ENCODE data around the gene AOAH.

Gene AOAH

GRCh38 chr7:36626111-36626510 is 98.2 kb downstream of the AOAH start:
- no peak for DNase-seq

DNA sequence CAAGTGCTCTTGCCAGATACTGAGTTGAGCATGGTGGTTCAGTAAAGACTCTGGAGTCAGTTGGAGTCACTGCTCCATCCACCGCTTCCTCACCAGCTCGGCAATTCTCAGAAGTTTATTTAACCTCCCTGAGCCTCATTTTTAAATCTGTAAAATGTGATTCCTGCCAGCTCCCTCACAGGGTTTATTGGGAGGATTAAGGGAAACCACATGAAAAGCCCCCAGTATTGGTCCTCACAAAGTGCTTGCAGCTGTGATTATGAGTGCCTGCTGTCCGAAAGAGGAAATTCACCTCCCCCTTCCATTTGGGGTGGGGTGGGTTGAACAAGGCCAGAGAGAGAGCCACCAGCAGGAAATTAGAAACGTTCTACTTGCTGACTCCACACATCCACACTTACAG is 99.0 kb downstream of the AOAH start:
- DNase-seq = no peak

DNA sequence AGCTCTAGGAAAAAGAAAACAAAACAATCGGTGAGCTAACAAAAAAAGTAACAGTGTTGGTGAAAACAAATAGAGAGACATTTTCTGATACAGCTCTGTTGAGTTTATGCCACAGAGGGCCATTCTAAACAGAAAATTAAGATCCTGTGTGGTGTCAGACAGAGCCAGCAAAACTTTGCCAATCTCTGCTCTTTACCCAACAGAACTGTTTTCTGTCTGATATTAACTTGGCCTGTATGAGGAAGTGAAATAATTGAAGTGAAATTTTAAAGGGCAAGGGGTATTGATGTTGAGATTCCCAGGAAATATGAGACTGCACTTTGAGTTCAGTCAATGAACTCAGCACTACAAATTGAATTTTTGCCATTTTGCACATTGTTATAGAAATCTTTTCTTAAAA is 101.0 kb downstream of the AOAH start:
- no peak for DNase-seq

- no peak for DNase-seq
Measured at GRCh38 chr7:36621396-36621795, 102.9 kb downstream of the AOAH start.

GRCh38 chr7:36620166-36620708 is 104.1 kb downstream of the AOAH start:
- DNase-seq = no peak

GRCh38 chr7:36617408-36617807 is 106.9 kb downstream of the AOAH start:
- no peak for DNase-seq

- no peak for DNase-seq
Measured at GRCh38 chr7:36615852-36616540, 108.3 kb downstream of the AOAH start.

DNA sequence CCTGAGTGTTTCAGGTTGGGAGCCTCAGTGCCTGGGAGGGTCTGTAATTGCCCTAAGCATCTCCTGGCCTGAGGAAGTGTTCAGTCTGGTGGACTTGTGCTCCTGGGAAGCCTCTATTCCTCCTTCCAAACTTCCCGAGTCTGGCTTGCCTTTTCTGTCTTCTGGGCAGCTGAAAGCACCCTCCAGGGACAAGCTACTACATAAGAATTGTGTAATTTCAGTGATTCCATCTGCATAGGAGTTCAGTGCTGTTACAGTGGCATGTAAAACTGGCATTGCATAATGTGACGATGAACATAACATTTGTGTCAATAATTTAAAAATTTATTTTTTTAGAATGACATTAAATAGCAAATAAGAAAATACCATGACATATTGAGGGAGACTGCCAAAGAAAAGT is 109.3 kb downstream of the AOAH start:
- no peak for DNase-seq

DNA sequence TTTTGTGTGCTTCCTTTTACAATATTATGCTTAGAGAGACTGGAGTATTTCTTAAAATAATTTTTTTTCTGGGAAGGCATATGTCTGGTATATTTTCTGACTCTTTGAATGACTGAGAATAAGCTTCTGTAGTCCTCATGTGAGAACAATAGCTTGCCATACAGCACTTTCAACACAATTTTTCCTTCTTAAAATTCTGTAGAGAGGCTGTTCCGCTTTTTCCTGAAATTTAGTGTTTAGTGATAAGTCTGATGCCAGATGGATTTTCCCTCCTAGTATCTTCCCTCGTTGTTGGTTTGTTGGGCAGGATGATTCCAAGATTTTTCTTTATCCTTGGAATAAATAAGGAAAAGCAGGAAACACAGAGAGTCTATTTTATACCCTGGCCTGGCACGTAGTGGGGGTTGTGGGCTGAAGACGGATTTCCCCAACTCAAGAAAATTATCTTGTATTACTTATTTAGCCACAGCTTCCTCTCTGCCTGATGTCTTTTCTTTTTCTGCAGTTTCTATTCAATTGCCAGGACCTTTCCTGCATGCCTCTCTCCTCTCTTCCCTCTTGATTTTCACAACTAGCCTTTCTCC is 111.2 kb downstream of the AOAH start:
- DNase-seq = peak; percentile 29

- DNase-seq = no peak
Measured at GRCh38 chr7:36611703-36612102, 112.6 kb downstream of the AOAH start.

GRCh38 chr7:36607721-36608095 is 116.6 kb downstream of the AOAH start:
- no peak for DNase-seq

- no peak for DNase-seq
Measured at GRCh38 chr7:36606976-36607720, 117.1 kb downstream of the AOAH start.

DNA sequence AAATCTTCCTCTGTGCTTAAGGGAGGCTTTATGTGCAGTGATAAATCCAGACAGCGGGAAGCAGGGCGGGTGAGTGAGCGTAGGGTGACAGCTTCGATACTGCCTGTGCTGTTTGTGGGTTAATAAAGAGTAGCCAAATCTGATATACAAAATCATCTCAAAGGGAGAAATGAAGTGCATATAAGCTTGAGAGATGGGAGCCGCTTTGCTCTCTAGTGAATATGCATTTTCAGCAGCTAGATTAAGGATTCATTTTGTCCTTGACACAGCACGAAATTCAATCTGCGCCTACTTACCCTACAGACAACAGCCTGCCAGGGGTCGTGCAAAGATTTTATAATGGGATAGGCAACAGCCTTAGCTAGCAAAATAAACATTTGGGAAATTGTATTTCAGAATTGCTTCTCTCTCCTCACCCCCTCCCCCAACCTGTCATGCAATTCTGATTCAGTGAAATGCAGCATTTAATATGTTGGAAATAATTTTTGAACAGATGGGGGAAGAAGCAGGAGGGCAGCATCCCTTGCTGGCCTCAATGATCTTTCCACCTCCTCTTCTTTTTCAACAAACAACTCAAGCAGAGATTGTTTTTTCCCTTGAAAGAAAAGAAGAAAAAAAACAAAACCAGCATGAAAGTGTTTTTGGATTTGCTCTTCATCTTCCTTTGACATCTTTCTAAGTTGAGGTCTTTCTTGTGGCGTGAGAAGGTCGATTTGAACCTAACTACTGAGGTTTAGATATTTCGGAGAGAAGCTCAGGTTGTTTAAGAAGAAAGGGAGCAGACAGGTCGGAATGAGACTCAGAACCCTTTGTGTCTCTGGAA is 117.9 kb downstream of the AOAH start:
- DNase-seq = no peak

- no peak for DNase-seq
Measured at GRCh38 chr7:36605261-36606051, 118.8 kb downstream of the AOAH start.

DNA sequence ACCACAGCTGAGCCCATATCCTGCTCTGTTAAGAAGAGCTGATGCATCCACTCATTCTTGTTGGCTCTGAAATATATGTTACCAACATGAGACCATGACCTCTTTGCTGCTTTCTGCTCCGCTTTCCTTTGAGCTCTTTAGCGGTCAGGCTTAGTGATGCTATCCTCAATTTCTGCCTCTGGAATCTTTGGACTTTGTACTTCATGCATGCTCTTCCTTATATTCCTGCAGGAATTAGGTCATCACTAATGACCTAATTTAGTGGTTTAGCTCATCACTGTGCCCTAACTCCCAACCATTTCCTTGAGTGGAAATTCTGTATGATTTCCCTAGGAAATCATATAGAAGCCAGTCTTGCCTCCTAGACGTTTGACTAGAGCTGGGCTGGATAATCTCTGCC is 119.5 kb downstream of the AOAH start:
- no peak for DNase-seq

- no peak for DNase-seq
Measured at GRCh38 chr7:36602934-36603887, 121.1 kb downstream of the AOAH start.

- no peak for DNase-seq
Measured at GRCh38 chr7:36602511-36602910, 121.8 kb downstream of the AOAH start.

- no peak for DNase-seq
Measured at GRCh38 chr7:36601601-36602000, 122.7 kb downstream of the AOAH start.

DNA sequence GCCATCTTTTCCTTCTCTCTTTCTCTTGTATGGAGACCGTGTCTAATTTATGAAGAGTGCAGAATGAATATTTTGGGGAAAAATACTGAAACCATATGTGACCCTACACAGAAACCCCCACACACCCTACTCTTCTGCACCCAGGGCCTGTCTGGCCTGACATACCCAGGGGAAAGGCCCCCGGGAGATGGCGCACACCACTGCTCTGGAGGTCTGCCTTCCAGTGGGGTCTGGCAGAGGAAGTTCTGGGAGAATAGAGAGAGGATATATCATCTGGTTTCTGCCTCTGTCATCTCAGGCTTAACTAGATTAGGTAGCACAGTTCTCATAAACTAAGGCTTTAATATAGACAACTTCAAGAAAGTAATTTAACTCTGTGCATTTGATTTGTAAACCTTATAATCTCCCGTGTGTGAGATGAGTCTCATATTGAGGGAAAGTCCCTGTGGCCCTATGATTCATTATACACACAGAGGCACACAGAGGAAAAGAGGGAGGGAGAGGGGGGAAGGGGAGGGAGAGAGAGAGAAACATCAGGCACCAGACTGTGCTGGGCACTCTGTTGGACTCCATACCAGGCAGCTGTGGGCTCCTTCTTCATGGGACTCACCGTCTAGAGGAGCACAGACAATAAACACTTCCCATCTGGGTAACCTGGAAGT is 123.3 kb downstream of the AOAH start:
- DNase-seq = no peak

DNA sequence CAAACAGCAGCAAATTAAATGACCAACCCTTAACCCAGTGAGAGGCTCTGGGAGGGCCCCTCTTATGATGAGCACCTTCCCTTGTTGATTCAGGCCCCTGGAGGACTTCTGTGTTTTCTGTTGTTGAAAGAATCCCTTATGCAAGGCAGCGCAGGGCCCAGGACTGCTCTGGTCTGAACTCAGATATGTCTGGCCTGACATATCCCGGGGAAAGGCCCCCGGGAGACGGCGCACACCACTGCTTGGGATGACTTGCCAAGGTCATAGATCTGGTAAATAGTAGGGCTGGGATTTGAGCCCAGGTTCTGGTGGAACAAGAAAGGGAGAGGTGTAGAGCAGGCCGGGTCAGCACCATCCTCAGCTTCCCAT is 124.0 kb downstream of the AOAH start:
- DNase-seq = no peak
